Peyer's patch (tissue), 4 donors: ENCODE results near the gene SKI. TPM values are rescaled to one million over a fixed set of nuclear protein-coding genes. Genes with fewer than 3 reads are reported as not detected.
"Not testable (repeated sequence)": the region's sequence is repeated elsewhere in the genome, so short reads cannot be mapped to it uniquely, and the experiment has no call there.

Experiments used
- DNase-seq, 3 donors: peaks; one replicate each; pipeline ENCODE4 v3.0.0-alpha.2; 2017 to 2019
- H3K27ac ChIP-seq, 4 donors: fragments of 200-600 bp; sonication (generic); one replicate each; pipeline ENCODE4 v1.5.1; 2016 to 2019
- H3K27me3 ChIP-seq, 2 donors: fragments of 200-600 bp; sonication (generic); one replicate each; pipeline ENCODE4 v1.5.1; 2019
- H3K36me3 ChIP-seq, 3 donors: fragments of 200-600 bp; sonication (generic); one replicate each; pipeline ENCODE4 v1.5.1; 2016 to 2019
- H3K4me1 ChIP-seq, 4 donors: fragments of 200-600 bp; sonication (generic); one replicate each; pipeline ENCODE4 v1.5.1; 2016 to 2019
- H3K4me3 ChIP-seq, 4 donors: fragments of 200-600 bp; sonication (generic); 1 replicate in 3 of 4; 2 replicates in 1 of 4; pipeline ENCODE4 v1.5.1; 2016 to 2019; ENCODE audit warnings: mild to moderate bottlenecking in 1 of 4
- H3K9me3 ChIP-seq, 4 donors: fragments of 200-600 bp; sonication (generic); one replicate each; pipeline ENCODE4 v1.5.1; 2016 to 2019; ENCODE audit warnings: mild to moderate bottlenecking in 1 of 4
- POLR2A ChIP-seq, 2 donors: fragments of 450-650 bp; IDR thresholded peaks; one replicate each; pipeline ENCODE4 v1.5.1; 2017; ENCODE audit warnings: antibody characterized with exemption in 2 of 2, mild to moderate bottlenecking in 2 of 2, moderate library complexity in 2 of 2
- total RNA-seq, 4 donors: library from RNA; depleted of rRNA; stranded (reverse); fragments of >200 nt; gene quantifications; one replicate each; pipeline ENCODE4 v1.1.0, GENCODE V29; 2016
- TF ChIP-seq, protein P1 (sequence below), 6 experiments: fragments of 450-650 bp in 4 of 6; fragments of 200-600 bp in 2 of 6; sonication (generic) in 1 of 6; IDR thresholded peaks; one replicate each; pipeline ENCODE4 v1.5.1; 2017 to 2019; ENCODE audit warnings: antibody characterized with exemption in 6 of 6, mild to moderate bottlenecking in 3 of 6, moderate library complexity in 1 of 6

Gene SKI
- total RNA-seq, 4 donors from 2014 or later: 20.1 to 41.5 (median 37.1) TPM

GRCh38 chr1:2327841-2328240 lies 99.7 kb downstream of the SKI start:
- H3K4me3 ChIP-seq: no peak overlapping the region
- DNase-seq: no peak
- H3K27me3 ChIP-seq: no peaks in the 10 kb centered on the region
- H3K4me1 ChIP-seq: peaks cover 0 to 4% (median 0%) of the 10 kb centered on the region in 4 donors
- H3K36me3 ChIP-seq: no peaks in the 10 kb centered on the region
- no peak for TF ChIP-seq POLR2A (IDR thresholded peaks at IDR 0.05)
- no peaks in the 10 kb centered on the region for H3K9me3 ChIP-seq
- H3K27ac ChIP-seq: no peak overlapping the region

DNA sequence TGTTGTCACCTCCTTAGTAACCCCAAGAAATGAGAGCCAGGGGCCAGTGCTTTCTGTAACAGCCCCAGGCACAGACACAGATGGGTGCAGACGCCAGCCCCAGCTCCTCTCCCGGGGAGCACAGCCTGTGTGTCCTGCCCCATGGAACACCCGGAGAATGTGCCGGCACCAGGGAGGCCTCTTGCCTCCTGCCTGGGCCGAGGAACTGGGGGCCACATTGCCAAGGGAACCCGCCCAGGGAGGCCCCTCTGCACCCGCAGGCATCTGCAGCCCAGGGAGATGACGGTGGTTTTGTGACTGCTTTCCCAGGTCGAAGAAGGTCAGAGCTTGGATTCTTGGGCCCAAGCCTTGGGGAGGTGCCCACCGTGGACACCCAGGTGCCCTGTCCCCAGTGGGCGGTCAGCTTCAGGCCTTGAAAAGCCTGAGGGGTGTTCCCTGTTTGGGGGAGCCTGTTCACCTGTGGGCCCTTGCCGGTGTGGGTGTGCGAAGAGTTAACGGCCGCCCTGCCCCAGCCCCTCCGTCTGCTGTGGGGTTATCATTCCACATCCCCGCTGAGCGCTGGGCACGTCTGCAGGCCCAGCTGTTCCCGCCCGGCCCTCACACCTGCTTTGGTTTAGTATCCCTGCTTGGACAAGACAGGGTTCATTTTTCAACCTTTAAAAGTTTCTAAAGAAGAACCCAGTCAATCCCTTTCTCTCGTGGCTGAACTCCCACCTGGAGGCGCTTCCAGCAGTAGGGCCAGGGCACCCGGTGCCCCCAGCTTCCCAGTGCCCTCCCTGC lies 100.7 kb downstream of the SKI start:
- TF ChIP-seq POLR2A (IDR thresholded peaks at IDR 0.05): no peak
- TF ChIP-seq, protein P1, sequence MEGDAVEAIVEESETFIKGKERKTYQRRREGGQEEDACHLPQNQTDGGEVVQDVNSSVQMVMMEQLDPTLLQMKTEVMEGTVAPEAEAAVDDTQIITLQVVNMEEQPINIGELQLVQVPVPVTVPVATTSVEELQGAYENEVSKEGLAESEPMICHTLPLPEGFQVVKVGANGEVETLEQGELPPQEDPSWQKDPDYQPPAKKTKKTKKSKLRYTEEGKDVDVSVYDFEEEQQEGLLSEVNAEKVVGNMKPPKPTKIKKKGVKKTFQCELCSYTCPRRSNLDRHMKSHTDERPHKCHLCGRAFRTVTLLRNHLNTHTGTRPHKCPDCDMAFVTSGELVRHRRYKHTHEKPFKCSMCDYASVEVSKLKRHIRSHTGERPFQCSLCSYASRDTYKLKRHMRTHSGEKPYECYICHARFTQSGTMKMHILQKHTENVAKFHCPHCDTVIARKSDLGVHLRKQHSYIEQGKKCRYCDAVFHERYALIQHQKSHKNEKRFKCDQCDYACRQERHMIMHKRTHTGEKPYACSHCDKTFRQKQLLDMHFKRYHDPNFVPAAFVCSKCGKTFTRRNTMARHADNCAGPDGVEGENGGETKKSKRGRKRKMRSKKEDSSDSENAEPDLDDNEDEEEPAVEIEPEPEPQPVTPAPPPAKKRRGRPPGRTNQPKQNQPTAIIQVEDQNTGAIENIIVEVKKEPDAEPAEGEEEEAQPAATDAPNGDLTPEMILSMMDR (IDR thresholded peaks at IDR 0.05): no peak
- Histone ChIP-seq H3K4me1 (peaks cover 0 to 4% (median 0%) of the 10 kb centered on the region in 4 donors), H3K27ac (no peak overlapping the region), H3K36me3 (no peaks in the 10 kb centered on the region), H3K9me3 (no peaks in the 10 kb centered on the region), H3K27me3 (no peaks in the 10 kb centered on the region), H3K4me3 (no peak overlapping the region)
- no peak for DNase-seq

DNA sequence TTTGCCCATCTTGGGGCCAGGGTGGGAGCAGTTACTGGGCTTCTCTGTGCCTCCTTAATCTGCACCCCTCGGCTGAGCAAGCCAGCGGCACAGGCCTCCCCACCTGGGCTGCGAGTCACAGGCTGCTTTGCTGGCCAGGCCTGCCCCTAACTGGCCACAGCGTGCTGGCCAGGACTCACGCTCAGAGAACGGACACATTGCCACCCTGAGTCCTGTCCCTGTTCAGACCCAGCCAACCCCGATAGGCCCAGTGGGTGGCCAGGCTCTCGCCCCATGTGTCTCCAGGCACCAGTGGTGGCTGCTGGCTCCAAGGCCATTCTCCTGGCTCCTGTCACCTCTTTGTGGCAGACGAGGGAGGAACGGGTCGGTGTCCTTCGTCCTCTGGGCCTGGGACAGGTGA lies 101.9 kb downstream of the SKI start:
- Histone ChIP-seq H3K27me3 (no peaks in the 10 kb centered on the region), H3K9me3 (no peaks in the 10 kb centered on the region), H3K4me3 (no peak overlapping the region), H3K36me3 (no peaks in the 10 kb centered on the region), H3K4me1 (peaks cover 0 to 4% (median 0%) of the 10 kb centered on the region in 4 donors), H3K27ac (no peak overlapping the region)
- TF ChIP-seq, protein P1 (IDR thresholded peaks at IDR 0.05): no peak
- TF ChIP-seq POLR2A (IDR thresholded peaks at IDR 0.05): no peak
- DNase-seq: no peak

DNA sequence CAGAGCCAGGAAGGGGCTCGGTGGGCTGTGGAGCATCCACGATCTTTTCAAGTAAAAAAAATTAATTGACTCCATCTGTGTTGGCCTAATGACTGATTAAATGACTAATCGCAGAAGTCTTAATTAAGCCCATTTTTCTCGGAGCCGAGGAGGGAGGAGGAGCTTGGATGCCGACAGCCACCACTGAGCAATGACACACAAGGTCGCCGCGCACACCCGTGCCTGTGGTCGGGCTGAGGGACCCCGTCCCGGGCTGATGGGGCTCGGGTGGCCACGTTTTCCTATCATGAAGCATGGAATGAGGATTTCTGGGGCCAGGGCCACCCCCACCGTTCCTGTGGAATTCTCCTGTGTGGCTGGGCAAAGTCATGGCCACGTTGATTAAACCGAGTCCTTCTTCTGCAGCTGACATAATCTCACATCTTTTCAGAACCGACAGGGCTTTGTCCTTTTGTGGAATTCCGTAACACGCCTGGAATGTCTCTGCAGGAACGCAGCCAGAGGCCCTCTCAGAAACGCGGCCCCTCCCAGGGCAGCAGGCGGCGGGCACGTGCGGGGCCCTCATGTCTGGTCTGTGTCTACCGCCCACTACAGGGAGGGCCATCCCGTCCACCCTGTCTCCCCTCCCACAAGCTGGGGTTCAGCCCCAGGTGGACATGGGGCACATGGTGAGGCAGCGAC lies 102.5 kb downstream of the SKI start:
- DNase-seq: no peak
- Histone ChIP-seq H3K36me3 (no peaks in the 10 kb centered on the region), H3K9me3 (no peaks in the 10 kb centered on the region), H3K27ac (peak overlapping the region in 2 of 4 donors; percentile 19 to 35), H3K4me1 (peaks cover 0 to 4% (median 0%) of the 10 kb centered on the region in 4 donors), H3K4me3 (no peak overlapping the region), H3K27me3 (no peaks in the 10 kb centered on the region)
- TF ChIP-seq, protein P1 (IDR thresholded peaks at IDR 0.05): no peak
- TF ChIP-seq POLR2A (IDR thresholded peaks at IDR 0.05): no peak

DNA sequence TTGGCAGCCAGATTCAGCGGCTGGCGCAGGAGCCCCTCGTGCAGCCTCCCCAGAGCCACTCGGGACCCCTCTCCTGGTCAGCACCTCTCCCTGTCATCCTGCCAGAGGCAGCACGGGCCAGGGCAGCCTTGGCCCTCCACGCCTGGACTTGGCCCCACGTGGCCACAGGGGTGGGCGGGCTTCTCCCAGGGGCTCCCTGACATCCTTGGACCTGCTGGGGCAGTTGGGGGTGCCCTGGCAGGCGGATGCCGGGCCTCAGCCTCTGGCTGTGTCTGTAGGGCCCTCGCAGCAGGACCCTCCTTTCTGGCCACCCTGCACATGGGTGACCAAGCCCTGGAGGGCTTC lies 103.1 kb downstream of the SKI start:
- Histone ChIP-seq H3K4me3 (no peak overlapping the region), H3K4me1 (peaks cover 0 to 4% (median 0%) of the 10 kb centered on the region in 4 donors), H3K27ac (peak overlapping the region in 2 of 4 donors; percentile 19 to 35), H3K36me3 (no peaks in the 10 kb centered on the region), H3K9me3 (no peaks in the 10 kb centered on the region), H3K27me3 (no peaks in the 10 kb centered on the region)
- DNase-seq: no peak
- TF ChIP-seq, protein P1 (IDR thresholded peaks at IDR 0.05): no peak
- no peak for TF ChIP-seq POLR2A (IDR thresholded peaks at IDR 0.05)

GRCh38 chr1:2331580-2331979 lies 103.5 kb downstream of the SKI start:
- not testable (repeated sequence) for H3K4me3 ChIP-seq, H3K9me3 ChIP-seq, H3K4me1 ChIP-seq, H3K36me3 ChIP-seq, H3K27me3 ChIP-seq, DNase-seq
- H3K27ac ChIP-seq: peak overlapping the region in 1 of 4 donors; percentile 35
